Neutrophil (primary cell): ENCODE data around the gene PODN.

Source experiments
- H3K27ac ChIP-seq: fragments of 200-600 bp; sonication (generic); 2 replicates; pipeline ENCODE4 v1.5.1; 2016; ENCODE audit warnings: mild to moderate bottlenecking, moderate library complexity
- H3K27me3 ChIP-seq: fragments of 200-600 bp; sonication (generic); 2 replicates; pipeline ENCODE4 v1.6.0; 2016; ENCODE audit warnings: mild to moderate bottlenecking
- H3K36me3 ChIP-seq: fragments of 200-600 bp; sonication (generic); 2 replicates; pipeline ENCODE4 v1.5.1; 2017
- H3K4me1 ChIP-seq, 2 experiments: fragments of 200-600 bp in 1 of 2; sonication (generic) in 1 of 2; 1 replicate in 1 of 2; 2 replicates in 1 of 2; pipeline versions ENCODE4 v1.5.1 to v1.6.1; 2013 to 2016; ENCODE audit warnings: low read depth in 1 of 2, low read length in 1 of 2, mild to moderate bottlenecking in 1 of 2, moderate library complexity in 1 of 2; ENCODE audit not compliant: control insufficient read depth in 1 of 2, insufficient read depth in 1 of 2
- H3K4me3 ChIP-seq, 2 experiments: fragments of 200-600 bp in 1 of 2; sonication (generic) in 1 of 2; 1 replicate in 1 of 2; 2 replicates in 1 of 2; pipeline ENCODE4 v1.5.1; 2013 to 2016; ENCODE audit warnings: low read depth in 1 of 2, low read length in 1 of 2, mild to moderate bottlenecking in 1 of 2, moderate library complexity in 1 of 2
- H3K9me3 ChIP-seq: fragments of 200-600 bp; sonication (generic); 2 replicates; pipeline ENCODE4 v1.5.1; 2016
- CTCF ChIP-seq: fragments of 200-600 bp; sonication (generic); IDR thresholded peaks from 2 replicates; pipeline ENCODE4 v1.5.1; 2016; ENCODE audit warnings: antibody characterized with exemption

The PODN gene

GRCh38 chr1:53061859-53062707, at the start of gene PODN:
Gene PODN (plus strand): TSS chr1:53062213. CDS start chr1:53069856, 7,643 bp downstream.
- H3K4me3 ChIP-seq, result no peak within 1 kb of the TSS
- no peak for TF ChIP-seq CTCF
- H3K9me3 ChIP-seq, result no peaks in the 10 kb centered on the region
- no peaks in the 10 kb centered on the region for H3K36me3 ChIP-seq
- peaks cover 5 to 14% of the 10 kb centered on the region in 2 experiments for H3K4me1 ChIP-seq
- no peak within 1 kb of the TSS for H3K27ac ChIP-seq
- H3K27me3 ChIP-seq, result peaks cover 85% of the 10 kb centered on the region

GRCh38 chr1:53014791-53015507, 47.1 kb upstream of the PODN start:
- H3K9me3 ChIP-seq, result no peaks in the 10 kb centered on the region
- no peaks in the 10 kb centered on the region for H3K27me3 ChIP-seq
- H3K4me3 ChIP-seq, result peak overlapping the region; percentile 42 to 59
- H3K36me3 ChIP-seq, result no peaks in the 10 kb centered on the region
- peak overlapping the region; percentile 70 for H3K27ac ChIP-seq
- TF ChIP-seq CTCF, result no peak
- H3K4me1 ChIP-seq, result peaks cover 47 to 48% of the 10 kb centered on the region in 2 experiments

GRCh38 chr1:53015508-53015860, 46.5 kb upstream of the PODN start:
- no peaks in the 10 kb centered on the region for H3K9me3 ChIP-seq
- no peaks in the 10 kb centered on the region for H3K36me3 ChIP-seq
- H3K4me1 ChIP-seq, result peaks cover 47 to 48% of the 10 kb centered on the region in 2 experiments
- no peaks in the 10 kb centered on the region for H3K27me3 ChIP-seq
- TF ChIP-seq CTCF, result no peak
- peak overlapping the region; percentile 42 to 59 for H3K4me3 ChIP-seq
- H3K27ac ChIP-seq, result peak overlapping the region; percentile 70

GRCh38 chr1:53016705-53017104, 45.3 kb upstream of the PODN start:
- no peak overlapping the region for H3K27ac ChIP-seq
- H3K36me3 ChIP-seq, result no peaks in the 10 kb centered on the region
- H3K4me3 ChIP-seq, result no peak overlapping the region
- no peaks in the 10 kb centered on the region for H3K9me3 ChIP-seq
- peaks cover 36 to 37% of the 10 kb centered on the region in 2 experiments for H3K4me1 ChIP-seq
- no peak for TF ChIP-seq CTCF
- H3K27me3 ChIP-seq, result no peaks in the 10 kb centered on the region

- Histone ChIP-seq H3K27me3 (no peaks in the 10 kb centered on the region), H3K27ac (no peak overlapping the region), H3K36me3 (no peaks in the 10 kb centered on the region), H3K9me3 (no peaks in the 10 kb centered on the region), H3K4me1 (peaks cover 34 to 37% of the 10 kb centered on the region in 2 experiments), H3K4me3 (no peak overlapping the region)
- TF ChIP-seq CTCF, result no peak
Measured at GRCh38 chr1:53020588-53020987, 41.4 kb upstream of the PODN start.
